Measurements from ENCODE around the gene SPRN. TPM values are rescaled to one million over a fixed set of nuclear protein-coding genes. Genes with fewer than 3 reads are reported as not detected.

SPRN gene
- total RNA-seq, 1 experiment from 2014 or later, result not detected

- no peaks in the 10 kb centered on the region for H3K36me3 ChIP-seq (ENCODE audit: insufficient read depth, low read length, poor library complexity, severe bottlenecking)
- DNase-seq (ENCODE audit: low spot score), result no peak
- no peaks in the 10 kb centered on the region for H3K27me3 ChIP-seq (replicated peaks; ENCODE audit: insufficient read depth, low read depth, low read length, poor library complexity)
- intact Hi-C loops (cut with micrococcal nuclease; ENCODE audit: unreplicated experiment), result no loop called here
- no peak overlapping the region for H3K4me3 ChIP-seq (ENCODE audit: low read depth, low read length, poor library complexity, severe bottlenecking)
- POLR2A ChIA-PET (ENCODE audit: low non-redundant PET), result no interaction called here
- BruUV-seq (replicated peaks), result no TSS peak
- CTCF ChIA-PET, result no interaction called here
- H3K27ac ChIP-seq (ENCODE audit: low read depth, low read length, poor library complexity, severe bottlenecking), result no peak overlapping the region
- no peak for TF ChIP-seq EZH2 (IDR thresholded peaks at IDR 0.05; ENCODE audit: borderline replicate concordance, low read depth, low read length, poor library complexity, severe bottlenecking)
- TF ChIP-seq, protein P1, sequence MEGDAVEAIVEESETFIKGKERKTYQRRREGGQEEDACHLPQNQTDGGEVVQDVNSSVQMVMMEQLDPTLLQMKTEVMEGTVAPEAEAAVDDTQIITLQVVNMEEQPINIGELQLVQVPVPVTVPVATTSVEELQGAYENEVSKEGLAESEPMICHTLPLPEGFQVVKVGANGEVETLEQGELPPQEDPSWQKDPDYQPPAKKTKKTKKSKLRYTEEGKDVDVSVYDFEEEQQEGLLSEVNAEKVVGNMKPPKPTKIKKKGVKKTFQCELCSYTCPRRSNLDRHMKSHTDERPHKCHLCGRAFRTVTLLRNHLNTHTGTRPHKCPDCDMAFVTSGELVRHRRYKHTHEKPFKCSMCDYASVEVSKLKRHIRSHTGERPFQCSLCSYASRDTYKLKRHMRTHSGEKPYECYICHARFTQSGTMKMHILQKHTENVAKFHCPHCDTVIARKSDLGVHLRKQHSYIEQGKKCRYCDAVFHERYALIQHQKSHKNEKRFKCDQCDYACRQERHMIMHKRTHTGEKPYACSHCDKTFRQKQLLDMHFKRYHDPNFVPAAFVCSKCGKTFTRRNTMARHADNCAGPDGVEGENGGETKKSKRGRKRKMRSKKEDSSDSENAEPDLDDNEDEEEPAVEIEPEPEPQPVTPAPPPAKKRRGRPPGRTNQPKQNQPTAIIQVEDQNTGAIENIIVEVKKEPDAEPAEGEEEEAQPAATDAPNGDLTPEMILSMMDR (conservative IDR thresholded peaks at IDR 0.05; ENCODE audit: low read depth, low read length), result no peak
- H3K9me3 ChIP-seq (ENCODE audit: low read depth, low read length, poor library complexity, severe bottlenecking), result no peaks in the 10 kb centered on the region
- H3K4me1 ChIP-seq (ENCODE audit: insufficient read depth, low read length, poor library complexity, severe bottlenecking), result no peaks in the 10 kb centered on the region
These were observed 37.4 kb upstream of the SPRN start for GRCh38 chr10:133461841-133462240.

DNA sequence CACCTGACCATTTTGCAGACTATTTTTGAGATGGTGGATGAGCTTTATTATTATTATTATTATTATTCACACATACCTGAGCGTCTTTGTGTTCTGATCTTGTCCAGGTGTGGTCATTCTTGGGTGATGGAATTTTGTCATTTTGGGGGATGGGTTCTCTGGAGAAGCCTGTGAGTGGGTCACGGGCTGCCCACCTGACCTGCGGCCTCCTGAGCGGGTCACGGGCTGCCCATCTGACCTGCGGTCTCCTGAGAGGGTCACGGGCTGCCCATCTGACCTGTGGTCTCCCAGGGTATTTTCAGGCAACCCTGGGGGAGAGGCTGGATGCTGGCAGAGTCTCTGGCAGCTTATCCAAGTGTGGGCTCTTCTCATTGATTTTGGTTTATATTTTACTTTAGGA, 36.6 kb upstream of the SPRN start:
- H3K27ac ChIP-seq (ENCODE audit: low read depth, low read length, poor library complexity, severe bottlenecking), result no peak overlapping the region
- H3K27me3 ChIP-seq (replicated peaks; ENCODE audit: insufficient read depth, low read depth, low read length, poor library complexity), result no peaks in the 10 kb centered on the region
- BruUV-seq (replicated peaks), result no TSS peak
- no peaks in the 10 kb centered on the region for H3K36me3 ChIP-seq (ENCODE audit: insufficient read depth, low read length, poor library complexity, severe bottlenecking)
- H3K9me3 ChIP-seq (ENCODE audit: low read depth, low read length, poor library complexity, severe bottlenecking), result no peaks in the 10 kb centered on the region
- no peak for TF ChIP-seq EZH2 (IDR thresholded peaks at IDR 0.05; ENCODE audit: borderline replicate concordance, low read depth, low read length, poor library complexity, severe bottlenecking)
- TF ChIP-seq, protein P1 (conservative IDR thresholded peaks at IDR 0.05; ENCODE audit: low read depth, low read length), result no peak
- no peak for DNase-seq (ENCODE audit: low spot score)
- ChIA-PET CTCF (no interaction called here), POLR2A (ENCODE audit: low non-redundant PET) (no interaction called here)
- no peak overlapping the region for H3K4me3 ChIP-seq (ENCODE audit: low read depth, low read length, poor library complexity, severe bottlenecking)
- no peaks in the 10 kb centered on the region for H3K4me1 ChIP-seq (ENCODE audit: insufficient read depth, low read length, poor library complexity, severe bottlenecking)
- intact Hi-C loops (cut with micrococcal nuclease; ENCODE audit: unreplicated experiment), result no loop called here

DNA sequence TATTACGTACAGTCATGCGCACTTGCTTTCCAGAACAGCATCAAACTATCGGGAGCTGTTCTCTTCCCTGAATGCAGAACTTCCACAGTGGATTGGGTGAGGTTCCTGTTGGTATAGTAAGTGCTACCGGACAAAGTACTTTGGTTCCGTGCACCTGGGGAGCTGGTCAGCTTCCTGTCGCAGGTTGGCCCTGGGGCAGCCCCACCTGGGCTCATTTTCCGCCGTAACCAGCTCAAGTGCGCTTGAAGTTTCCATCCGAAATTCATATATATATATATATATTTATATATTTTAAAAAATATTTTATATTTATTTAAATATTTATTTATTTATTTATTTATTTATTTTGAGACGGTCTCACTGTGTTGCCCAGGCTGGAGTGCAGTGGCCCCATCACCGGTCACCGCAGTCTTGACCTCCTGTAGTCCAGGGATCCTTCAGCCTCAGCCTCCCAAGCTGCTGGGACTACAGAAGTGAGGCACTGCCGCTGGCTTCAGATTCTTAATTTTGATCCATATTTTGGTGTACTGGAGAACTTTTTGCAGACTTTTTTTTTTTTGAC, 35.9 kb upstream of the SPRN start:
- BruUV-seq (replicated peaks), result no TSS peak
- POLR2A ChIA-PET (ENCODE audit: low non-redundant PET), result no interaction called here

More for the DNA sequence above, 35.9 kb upstream of the SPRN start:
- no peak for DNase-seq (ENCODE audit: low spot score)
- CTCF ChIA-PET, result no interaction called here
- no peak for TF ChIP-seq EZH2 (IDR thresholded peaks at IDR 0.05; ENCODE audit: borderline replicate concordance, low read depth, low read length, poor library complexity, severe bottlenecking)
- TF ChIP-seq, protein P1 (conservative IDR thresholded peaks at IDR 0.05; ENCODE audit: low read depth, low read length), result no peak
- H3K27ac ChIP-seq (ENCODE audit: low read depth, low read length, poor library complexity, severe bottlenecking), result no peak overlapping the region
- H3K9me3 ChIP-seq (ENCODE audit: low read depth, low read length, poor library complexity, severe bottlenecking), result no peaks in the 10 kb centered on the region
- no peaks in the 10 kb centered on the region for H3K27me3 ChIP-seq (replicated peaks; ENCODE audit: insufficient read depth, low read depth, low read length, poor library complexity)
- H3K4me3 ChIP-seq (ENCODE audit: low read depth, low read length, poor library complexity, severe bottlenecking), result no peak overlapping the region
- H3K4me1 ChIP-seq (ENCODE audit: insufficient read depth, low read length, poor library complexity, severe bottlenecking), result no peaks in the 10 kb centered on the region
- H3K36me3 ChIP-seq (ENCODE audit: insufficient read depth, low read length, poor library complexity, severe bottlenecking), result no peaks in the 10 kb centered on the region
- intact Hi-C loops (cut with micrococcal nuclease; ENCODE audit: unreplicated experiment), result no loop called here

All from A673 (cell line).